Raji (cell line): ENCODE data around the gene SLC16A10.

Experiments used
- POLR2A ChIP-seq: IDR thresholded peaks from 2 replicates; pipeline ENCODE4 v1.6.1; 2011; ENCODE audit warnings: low read depth, low read length, control low read depth; ENCODE audit not compliant: insufficient read depth

SLC16A10 gene

DNA sequence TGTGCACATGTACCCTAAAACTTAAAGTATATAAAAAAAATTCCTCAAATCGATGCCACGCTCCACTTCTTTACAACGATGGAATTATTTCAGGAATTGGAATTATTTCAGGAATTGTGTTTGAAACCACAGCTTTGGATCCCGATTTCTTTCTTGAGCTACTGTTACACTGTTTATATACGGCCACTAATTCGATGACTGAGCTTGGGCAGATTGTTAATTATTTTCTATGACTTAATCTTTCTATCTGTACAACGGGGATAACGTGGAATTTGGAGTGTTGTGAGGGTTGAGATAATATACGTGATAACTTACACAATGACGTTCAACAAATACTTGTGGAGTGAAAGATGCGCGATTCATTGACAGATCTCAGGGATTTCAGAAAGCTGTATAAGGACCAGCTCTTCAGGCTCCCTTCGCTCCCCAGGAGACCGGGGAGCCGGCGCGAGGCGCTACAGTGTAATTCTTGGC lies 171.3 kb downstream of the SLC16A10 start:
- no peak for TF ChIP-seq POLR2A

DNA sequence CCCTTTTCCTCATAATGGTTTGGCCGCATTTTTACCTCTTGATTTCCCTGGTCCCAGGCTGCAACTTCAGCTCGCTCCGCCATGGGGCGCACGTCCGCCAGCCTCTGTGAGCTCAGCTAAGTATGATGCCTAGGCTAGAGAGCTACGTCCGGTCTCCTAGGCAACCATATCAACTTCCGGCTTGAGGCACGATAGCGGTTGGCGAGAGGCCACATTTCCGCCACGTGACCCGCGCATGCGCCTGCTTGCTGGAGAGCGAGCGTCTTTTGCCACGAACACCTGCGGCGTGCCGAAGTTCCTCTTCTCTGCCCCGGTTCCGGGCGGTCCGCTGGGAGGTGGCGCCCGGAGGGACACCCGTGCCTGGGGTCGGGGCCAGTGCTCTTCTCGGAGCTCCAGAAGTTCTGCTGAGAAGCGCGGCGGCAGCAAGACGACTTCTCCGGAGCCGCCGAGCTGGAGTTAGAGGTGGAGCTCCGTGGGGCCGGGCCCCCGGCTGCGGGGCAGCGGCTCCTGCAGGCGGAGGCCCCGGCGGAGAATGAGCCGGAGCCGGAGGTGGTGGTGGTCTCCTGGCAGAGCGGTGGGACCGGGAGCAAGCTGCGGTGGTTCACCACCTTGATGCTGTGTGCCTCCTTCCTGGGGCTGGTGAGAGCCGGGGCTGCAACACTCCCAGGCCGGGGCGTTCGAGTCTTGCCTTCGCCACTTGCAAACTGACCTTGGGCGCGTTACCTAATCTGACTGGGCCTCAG lies 172.0 kb downstream of the SLC16A10 start:
- peak; percentile 97 for TF ChIP-seq POLR2A

DNA sequence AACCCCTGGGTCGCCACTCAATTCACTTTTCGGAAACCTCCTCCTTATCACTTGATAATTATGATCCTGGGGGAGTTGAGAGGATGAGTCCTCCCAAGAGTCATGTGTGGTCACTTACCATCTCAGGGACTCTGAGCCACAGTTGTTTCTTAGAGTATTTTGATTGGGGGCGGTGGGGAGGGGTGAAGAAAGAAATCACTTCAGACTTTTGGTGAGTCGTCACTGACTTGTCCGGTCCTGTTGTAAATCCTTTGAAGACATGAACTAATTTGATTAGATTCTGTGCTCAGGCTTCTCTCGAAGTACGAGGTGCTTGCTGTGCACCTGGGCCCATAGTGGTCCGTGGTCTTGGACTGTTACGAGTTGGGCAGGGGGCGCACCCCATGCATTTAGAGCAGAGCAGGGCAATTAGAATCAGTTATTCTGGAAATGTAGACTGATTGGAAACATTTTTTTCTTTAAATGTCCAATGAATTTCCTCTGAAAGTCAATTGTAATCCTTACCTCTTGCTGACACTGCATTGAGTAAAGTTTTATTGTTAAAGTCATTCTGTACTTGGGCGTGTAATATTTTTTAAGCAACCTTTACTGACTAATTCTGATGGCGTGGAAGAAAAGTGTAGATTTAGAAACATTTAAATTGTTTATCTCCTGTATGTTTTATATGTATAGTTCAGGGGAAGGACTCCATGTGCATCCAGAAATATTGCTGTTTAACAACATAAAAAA lies 173.4 kb downstream of the SLC16A10 start:
- TF ChIP-seq POLR2A, result no peak

DNA sequence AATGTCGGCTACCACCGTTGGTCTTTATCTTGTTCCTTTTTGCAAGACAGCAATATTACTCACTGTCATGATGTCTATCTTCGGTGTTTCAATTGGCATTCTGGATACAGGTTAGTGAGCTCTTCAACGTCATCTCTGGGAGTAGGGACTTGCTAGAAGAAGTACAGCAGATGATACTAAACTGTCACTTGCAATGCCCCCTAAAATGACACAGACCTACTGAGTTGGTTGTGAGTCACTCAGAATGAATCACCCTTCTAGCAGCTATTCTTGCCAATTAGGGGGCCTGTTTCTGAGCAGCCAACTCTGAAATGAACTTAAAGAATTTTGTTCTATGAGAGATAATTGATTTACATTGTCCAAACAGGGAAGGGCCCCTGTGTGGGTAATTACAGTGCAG lies 176.5 kb downstream of the SLC16A10 start:
- no peak for TF ChIP-seq POLR2A

DNA sequence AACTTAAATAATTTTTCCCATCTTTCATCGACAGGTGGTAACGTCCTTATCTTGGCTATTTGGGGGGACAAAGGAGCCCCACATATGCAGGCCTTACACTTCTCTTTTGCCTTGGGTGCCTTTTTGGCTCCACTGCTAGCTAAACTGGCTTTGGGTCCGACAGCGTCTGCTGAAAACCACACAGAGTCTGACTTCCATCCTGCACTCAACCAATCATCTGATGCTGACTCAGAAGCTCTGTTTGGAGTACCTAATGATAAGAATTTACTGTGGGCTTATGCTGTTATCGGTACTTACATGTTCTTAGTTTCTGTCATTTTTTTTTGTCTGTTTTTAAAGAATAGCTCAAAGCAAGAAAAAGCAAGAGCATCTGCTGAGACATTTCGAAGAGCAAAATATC lies 178.5 kb downstream of the SLC16A10 start:
- TF ChIP-seq POLR2A, result no peak

DNA sequence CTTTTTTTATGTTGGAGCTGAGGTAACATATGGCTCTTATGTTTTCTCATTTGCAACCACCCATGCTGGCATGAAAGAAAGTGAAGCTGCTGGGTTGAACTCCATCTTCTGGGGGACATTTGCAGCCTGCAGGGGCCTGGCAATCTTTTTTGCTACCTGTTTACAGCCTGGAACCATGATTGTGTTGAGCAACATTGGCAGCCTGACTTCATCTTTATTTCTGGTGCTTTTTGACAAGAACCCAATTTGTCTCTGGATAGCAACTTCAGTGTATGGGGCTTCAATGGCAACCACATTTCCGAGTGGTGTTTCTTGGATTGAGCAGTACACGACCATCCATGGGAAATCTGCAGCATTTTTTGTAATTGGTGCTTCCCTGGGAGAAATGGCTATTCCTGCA lies 179.0 kb downstream of the SLC16A10 start:
- TF ChIP-seq POLR2A, result no peak

DNA sequence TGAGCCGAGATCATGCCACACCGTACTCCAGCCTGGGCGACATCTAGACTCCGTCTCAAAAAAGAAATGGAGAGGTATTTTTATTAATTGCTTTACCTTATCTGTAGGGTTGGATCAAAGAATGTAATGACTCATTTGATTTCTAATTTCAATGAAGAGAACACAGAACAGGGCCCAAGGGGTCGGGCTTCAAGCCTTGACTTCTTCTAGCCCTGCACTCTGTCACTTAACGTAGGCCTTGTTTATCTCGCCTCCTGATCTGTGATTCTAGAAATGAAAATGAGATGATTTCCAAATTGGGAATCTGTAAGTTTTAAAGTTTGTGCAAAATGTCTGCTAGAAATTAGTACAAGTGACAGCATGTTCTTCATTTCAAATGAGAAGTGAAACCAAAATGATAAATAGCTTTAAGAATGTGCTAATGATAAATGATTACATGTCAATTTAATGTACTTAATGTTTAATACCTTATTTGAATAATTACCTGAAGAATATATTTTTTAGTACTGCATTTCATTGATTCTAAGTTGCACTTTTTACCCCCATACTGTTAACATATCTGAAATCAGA lies 180.5 kb downstream of the SLC16A10 start:
- no peak for TF ChIP-seq POLR2A

DNA sequence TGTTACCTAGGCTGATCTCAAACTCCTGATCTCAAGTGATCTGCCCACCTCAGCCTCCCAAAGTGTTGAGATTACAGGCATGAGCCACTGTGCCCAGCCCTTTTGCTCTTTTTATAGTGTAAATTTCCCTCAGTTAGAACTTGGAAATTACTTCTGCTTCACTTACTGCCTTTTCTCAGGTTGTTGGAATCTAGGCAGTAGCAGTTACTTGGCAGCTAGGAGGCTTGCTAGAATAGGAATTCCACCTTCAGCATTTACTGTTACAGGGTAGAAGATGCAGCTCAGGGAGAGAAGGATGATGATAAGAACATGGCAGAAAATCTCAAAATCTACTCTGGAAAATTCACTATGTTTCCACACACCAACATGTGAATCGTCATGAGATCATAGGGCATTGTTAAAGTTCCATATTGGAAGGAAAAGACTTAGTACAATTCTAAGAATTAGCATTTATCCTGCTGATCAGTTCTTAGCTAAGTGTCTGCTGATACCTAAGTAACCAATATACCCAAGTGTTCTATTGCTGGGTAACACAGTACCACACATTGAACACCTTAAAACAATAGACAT lies 182.2 kb downstream of the SLC16A10 start:
- no peak for TF ChIP-seq POLR2A

DNA sequence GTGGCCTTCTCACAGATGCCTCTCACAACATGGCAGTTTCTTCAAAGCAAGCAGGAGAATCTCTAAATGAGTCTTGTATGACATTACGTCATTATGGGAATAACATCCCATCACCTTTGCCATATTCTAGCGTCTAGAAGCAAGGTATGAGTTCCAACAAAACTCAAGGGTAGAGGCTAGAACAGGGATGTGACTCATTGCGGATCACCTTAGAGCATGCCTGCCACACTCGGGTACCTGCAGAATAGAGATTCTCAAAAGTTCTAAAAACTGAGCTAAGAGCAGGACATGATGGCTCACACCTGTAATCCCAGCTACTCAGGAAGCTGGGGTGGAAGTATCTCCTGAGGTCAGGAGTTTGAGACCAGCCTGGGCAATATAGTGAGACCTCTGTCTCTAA lies 182.8 kb downstream of the SLC16A10 start:
- TF ChIP-seq POLR2A, result no peak

DNA sequence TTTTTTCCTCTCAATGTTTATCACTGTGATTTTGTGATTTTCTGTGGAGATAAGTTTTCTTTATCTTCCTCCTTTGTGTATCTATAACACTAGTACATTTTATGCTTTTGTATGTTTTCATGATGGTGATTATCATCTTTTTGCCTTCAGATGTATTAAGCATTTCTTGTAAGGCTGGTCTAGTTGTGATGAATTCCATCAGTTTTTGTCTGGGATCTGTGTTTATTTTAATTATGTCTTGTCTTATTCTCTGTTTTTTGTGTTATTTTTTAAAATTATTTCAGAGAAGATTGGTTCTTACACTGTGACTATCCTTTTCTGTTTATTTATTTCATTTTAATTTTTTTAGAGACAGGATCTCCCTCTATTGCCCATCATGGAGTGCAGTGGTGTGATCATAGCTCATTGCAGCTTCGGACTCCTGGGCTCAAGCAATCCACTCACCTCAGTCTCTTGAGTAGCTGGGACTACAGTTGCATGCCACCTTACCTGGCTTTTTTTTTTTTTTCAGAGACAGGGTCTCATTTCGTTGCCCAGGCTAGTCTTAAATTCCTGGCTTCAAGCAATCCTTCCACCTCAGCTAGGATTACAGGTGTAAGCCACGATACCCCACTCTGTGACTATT lies 187.4 kb downstream of the SLC16A10 start:
- no peak for TF ChIP-seq POLR2A

DNA sequence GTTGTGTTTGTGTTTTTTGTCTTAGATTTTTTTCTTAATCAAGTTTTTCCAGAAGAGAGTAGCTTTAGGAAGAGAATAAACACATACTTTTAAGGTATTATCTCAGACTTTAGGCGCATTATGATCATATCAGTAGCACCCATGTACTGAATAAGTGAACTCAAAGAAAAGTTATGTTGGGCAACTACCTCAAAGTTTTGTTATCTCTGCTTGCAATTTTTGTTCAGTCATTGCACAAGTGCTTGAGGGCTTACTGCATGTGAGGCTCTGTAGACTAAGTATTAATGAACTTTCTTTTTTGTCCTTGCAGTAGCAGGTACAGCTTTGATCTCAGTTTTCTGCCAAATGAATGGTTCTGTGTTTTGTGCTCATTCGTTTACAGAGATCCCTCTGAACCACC lies 189.0 kb downstream of the SLC16A10 start:
- no peak for TF ChIP-seq POLR2A

DNA sequence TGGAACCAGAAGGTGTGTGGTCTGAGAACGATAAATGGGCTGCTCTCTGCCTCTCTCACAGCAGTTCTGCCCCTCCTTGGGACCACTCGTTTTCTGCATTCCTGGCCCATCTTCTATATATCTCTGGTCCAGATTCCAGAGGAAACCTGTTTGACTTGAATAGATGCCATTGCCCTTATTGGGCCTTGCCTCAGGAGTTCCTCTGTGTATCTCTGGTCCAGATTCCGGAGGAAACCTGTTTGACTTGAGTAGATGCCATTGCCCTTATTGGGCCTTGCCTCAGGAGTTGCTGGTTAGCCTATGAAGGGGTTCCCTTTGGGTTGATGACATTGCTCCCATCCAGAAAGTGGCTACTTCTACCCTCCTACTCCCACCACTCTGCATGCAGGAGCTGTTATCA lies 189.4 kb downstream of the SLC16A10 start:
- no peak for TF ChIP-seq POLR2A

DNA sequence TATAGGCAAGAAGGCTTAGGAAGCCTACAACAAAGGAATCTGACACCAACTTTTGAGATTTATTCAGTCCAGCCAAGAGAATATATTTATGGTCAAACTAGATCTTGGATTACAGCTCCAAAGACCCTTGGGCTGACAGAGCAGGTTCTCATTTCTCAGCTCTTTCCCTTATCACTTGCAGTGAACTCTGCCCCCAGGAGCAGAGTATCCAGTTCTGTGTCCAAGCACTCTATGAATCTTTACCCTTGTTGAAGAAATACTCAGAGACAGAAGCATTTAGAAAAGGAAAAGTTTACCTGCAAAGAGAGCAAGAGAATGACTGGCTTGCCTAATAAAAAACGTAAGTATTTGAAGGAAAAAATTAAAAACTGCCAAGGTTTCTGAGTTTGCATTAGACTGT lies 190.5 kb downstream of the SLC16A10 start:
- no peak for TF ChIP-seq POLR2A

DNA sequence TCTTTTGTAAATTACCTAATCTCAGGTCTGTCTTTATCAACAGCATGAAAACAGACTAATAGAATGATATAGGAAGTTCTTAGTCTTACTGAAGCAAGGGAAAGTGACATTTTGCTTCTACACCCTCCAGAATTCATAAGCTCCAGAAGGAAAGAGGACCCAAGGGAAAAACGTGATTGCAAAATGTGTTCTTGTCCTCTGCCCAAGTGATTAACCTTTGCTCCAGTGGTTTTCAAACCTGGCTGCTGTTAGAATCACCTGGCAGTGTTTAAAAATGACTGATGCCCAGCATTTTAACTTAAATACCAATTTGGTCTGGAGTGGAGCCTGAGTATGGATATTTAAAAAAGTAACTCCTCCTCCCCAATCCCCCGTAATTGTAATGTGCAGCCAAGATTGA lies 191.4 kb downstream of the SLC16A10 start:
- no peak for TF ChIP-seq POLR2A

DNA sequence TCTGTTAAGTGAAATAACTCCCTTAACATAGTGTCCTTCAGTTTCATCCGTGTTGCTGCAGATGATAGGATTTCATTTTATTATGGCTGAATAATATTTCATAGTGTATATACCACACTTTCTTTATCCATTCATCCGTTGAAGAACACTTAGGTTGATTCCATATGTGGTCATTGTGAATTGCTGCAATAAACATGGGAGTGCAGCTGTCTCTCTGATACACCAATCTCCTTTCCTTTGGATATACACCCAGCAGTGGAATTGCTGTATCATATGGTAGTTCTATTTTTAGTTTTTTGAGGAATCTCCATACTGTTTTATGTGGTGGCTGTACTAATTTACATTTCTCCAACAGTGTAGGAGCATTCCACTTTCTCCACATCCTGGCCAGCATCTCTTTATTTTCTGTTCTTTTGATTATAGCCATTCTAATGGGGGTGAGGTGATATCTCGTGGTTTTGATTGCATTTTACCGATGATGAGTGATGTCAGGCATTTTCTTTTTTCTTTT lies 193.2 kb downstream of the SLC16A10 start:
- TF ChIP-seq POLR2A, result no peak
